H9 (cell line): Measurements from ENCODE around the gene PITRM1. TPM values are rescaled to one million over a fixed set of nuclear protein-coding genes. Genes with fewer than 3 reads are reported as not detected.

Experiments used
- DNase-seq: peaks from one replicate; pipeline ENCODE4 v3.0.0-alpha.2; 2017
- H2AFZ ChIP-seq: one replicate; pipeline ENCODE4 v1.6.1; 2013; ENCODE audit warnings: mild to moderate bottlenecking, low read length, control low read depth, moderate library complexity
- H2AK5ac ChIP-seq: 2 replicates; pipeline ENCODE4 v1.6.1; 2013; ENCODE audit warnings: low read length, control low read depth, mixed read lengths; ENCODE audit not compliant: insufficient read length
- H2BK120ac ChIP-seq: one replicate; pipeline ENCODE4 v1.6.1; 2013; ENCODE audit warnings: low read depth, mild to moderate bottlenecking, low read length, control low read depth, inconsistent platforms; ENCODE audit not compliant: poor library complexity, severe bottlenecking
- H2BK12ac ChIP-seq: 2 replicates; pipeline ENCODE4 v1.6.1; 2013; ENCODE audit warnings: low read length, control low read depth, mixed read lengths, low read depth; ENCODE audit not compliant: insufficient read length
- H2BK15ac ChIP-seq: 2 replicates; pipeline ENCODE4 v1.6.1; 2013; ENCODE audit warnings: low read depth, low read length, control low read depth
- H2BK20ac ChIP-seq: one replicate; pipeline ENCODE4 v1.6.1; 2013; ENCODE audit warnings: low read depth, mild to moderate bottlenecking, low read length, control low read depth, inconsistent platforms; ENCODE audit not compliant: poor library complexity, severe bottlenecking
- H2BK5ac ChIP-seq: 2 replicates; pipeline ENCODE4 v1.6.1; 2013; ENCODE audit warnings: low read length, control low read depth, mixed read lengths; ENCODE audit not compliant: insufficient read length
- H3K14ac ChIP-seq: 2 replicates; pipeline ENCODE4 v1.6.1; 2013; ENCODE audit warnings: low read length, control low read depth; ENCODE audit not compliant: insufficient read depth
- H3K18ac ChIP-seq: 2 replicates; pipeline ENCODE4 v1.6.1; 2013; ENCODE audit warnings: low read depth, mild to moderate bottlenecking, mixed read lengths, low read length, control low read depth; ENCODE audit not compliant: insufficient read length
- H3K23ac ChIP-seq: 2 replicates; pipeline ENCODE4 v1.6.1; 2013; ENCODE audit warnings: low read length, control low read depth, mixed read lengths, low read depth; ENCODE audit not compliant: insufficient read length
- H3K23me2 ChIP-seq: 2 replicates; pipeline ENCODE4 v1.6.1; 2013; ENCODE audit warnings: low read depth, mild to moderate bottlenecking, mixed read lengths, low read length, control low read depth; ENCODE audit not compliant: insufficient read length, poor library complexity, severe bottlenecking
- H3K27ac ChIP-seq: 2 replicates; pipeline ENCODE4 v1.5.1; 2013; ENCODE audit warnings: low read length, control low read depth, mixed read lengths, low read depth; ENCODE audit not compliant: insufficient read length
- H3K27me3 ChIP-seq: 2 replicates; pipeline ENCODE4 v1.6.1; 2013; ENCODE audit warnings: low read length, control low read depth, inconsistent platforms; ENCODE audit not compliant: insufficient read depth
- H3K4ac ChIP-seq: 2 replicates; pipeline ENCODE4 v1.6.1; 2013; ENCODE audit warnings: low read depth, mild to moderate bottlenecking, control low read depth, inconsistent platforms, low read length, moderate library complexity
- H3K4me1 ChIP-seq: 2 replicates; pipeline ENCODE4 v1.6.1; 2013; ENCODE audit warnings: low read length, control low read depth, inconsistent platforms; ENCODE audit not compliant: insufficient read depth
- H3K4me2 ChIP-seq: 2 replicates; pipeline ENCODE4 v1.6.1; 2013; ENCODE audit warnings: low read length, control low read depth, mixed read lengths; ENCODE audit not compliant: insufficient read length, insufficient read depth
- H3K56ac ChIP-seq: 2 replicates; pipeline ENCODE4 v1.6.1; 2013; ENCODE audit warnings: low read depth, mild to moderate bottlenecking, mixed read lengths, low read length, control low read depth; ENCODE audit not compliant: insufficient read length
- H3K79me1 ChIP-seq: 2 replicates; pipeline ENCODE4 v1.6.1; 2013; ENCODE audit warnings: low read depth, mild to moderate bottlenecking, moderate library complexity, low read length, control low read depth, inconsistent platforms; ENCODE audit not compliant: insufficient read depth, poor library complexity, severe bottlenecking
- H3K79me2 ChIP-seq: 2 replicates; pipeline ENCODE4 v1.6.1; 2013; ENCODE audit warnings: low read length, control low read depth, inconsistent platforms; ENCODE audit not compliant: insufficient read depth
- H3K9ac ChIP-seq: 2 replicates; pipeline ENCODE4 v1.6.1; 2013; ENCODE audit warnings: low read length, control low read depth, mixed read lengths; ENCODE audit not compliant: insufficient read length; ENCODE audit errors: extremely low read depth
- H3K9me3 ChIP-seq: one replicate; pipeline ENCODE4 v1.6.1; 2013; ENCODE audit warnings: low read depth, low read length, inconsistent platforms; ENCODE audit not compliant: control insufficient read depth
- H3T11ph ChIP-seq: one replicate; pipeline ENCODE4 v1.6.1; 2013; ENCODE audit warnings: mild to moderate bottlenecking, low read length, control low read depth, inconsistent platforms
- H4K20me1 ChIP-seq: one replicate; pipeline ENCODE4 v1.6.1; 2013; ENCODE audit not compliant: control insufficient read depth, insufficient read length, insufficient read depth
- H4K5ac ChIP-seq: 2 replicates; pipeline ENCODE4 v1.6.1; 2013; ENCODE audit warnings: low read depth, mild to moderate bottlenecking, mixed read lengths, low read length, control low read depth; ENCODE audit not compliant: insufficient read length
- H4K8ac ChIP-seq: replicated peaks from 2 replicates; pipeline ENCODE4 v1.6.1; 2013; ENCODE audit warnings: low read length, control low read depth, mixed read lengths, low read depth; ENCODE audit not compliant: insufficient read length
- H4K91ac ChIP-seq: 2 replicates; pipeline ENCODE4 v1.6.1; 2013; ENCODE audit warnings: low read depth, mild to moderate bottlenecking, moderate library complexity, mixed read lengths, low read length, control low read depth; ENCODE audit not compliant: insufficient read length
- H3K27ac Mint-ChIP-seq, 3 experiments: 2 replicates in 2 of 3; 3 replicates in 1 of 3; pipeline ENCODE4 v1.8.0; 2020 to 2021; ENCODE audit warnings: mixed read lengths in 3 of 3, mild to moderate bottlenecking in 1 of 3, moderate library complexity in 1 of 3
- H3K27me3 Mint-ChIP-seq: 2 replicates; pipeline ENCODE4 v1.8.0; 2021; ENCODE audit warnings: low read depth, mild to moderate bottlenecking, moderate library complexity, mixed read lengths
- H3K36me3 Mint-ChIP-seq, 3 experiments: 2 replicates in 2 of 3; 3 replicates in 1 of 3; pipeline ENCODE4 v1.8.0; 2020 to 2021; ENCODE audit warnings: low read depth in 3 of 3, mixed read lengths in 3 of 3; ENCODE audit not compliant: insufficient read depth in 1 of 3
- H3K4me1 Mint-ChIP-seq, 2 experiments: 2 replicates each; pipeline ENCODE4 v1.8.0; 2020; ENCODE audit warnings: mixed read lengths in 2 of 2
- H3K4me3 Mint-ChIP-seq, 2 experiments: 2 replicates in 1 of 2; 3 replicates in 1 of 2; pipeline ENCODE4 v1.8.0; 2020 to 2021; ENCODE audit warnings: mild to moderate bottlenecking in 2 of 2, mixed read lengths in 2 of 2, moderate library complexity in 1 of 2
- H3K9me3 Mint-ChIP-seq, 2 experiments: 2 replicates in 1 of 2; 3 replicates in 1 of 2; pipeline ENCODE4 v1.8.0; 2020; ENCODE audit warnings: mild to moderate bottlenecking in 2 of 2, mixed read lengths in 2 of 2, moderate library complexity in 1 of 2
- CTCF ChIP-seq: fragments of 200-600 bp; sonication (generic); conservative IDR thresholded peaks from 3 replicates; pipeline ENCODE4 v1.8.0; 2021; ENCODE audit warnings: antibody characterized with exemption, mild to moderate bottlenecking
- WGBS: extraction: QIAGEN DNeasy Blood & Tissue Kit; methylation state at CpG from one replicate; pipeline ENCODE4 v1.1.7; 2013; ENCODE audit warnings: missing lambda C conversion rate, low lambda C conversion rate, mixed read lengths; ENCODE audit not compliant: insufficient read length; ENCODE audit errors: extremely low coverage; 5-methylcytosine and 5-hydroxymethylcytosine counted together
- total RNA-seq: library from RNA; stranded (reverse); gene quantifications from 2 replicates; pipeline ENCODE4 v1.2.1, GENCODE V29; 2021

The PITRM1 gene
- total RNA-seq, 1 experiment from 2014 or later, result 27.8 TPM

GRCh38 chr10:3199488-3199887 lies 26.9 kb upstream of the PITRM1 start:
- Histone ChIP-seq H4K91ac (no peak overlapping the region), H4K20me1 (no peaks in the 10 kb centered on the region), H2BK15ac (no peak overlapping the region), H3T11ph (no peak overlapping the region), H3K9me3 (no peaks in the 10 kb centered on the region), H3K4me2 (no peak overlapping the region), H3K23me2 (no peaks in the 10 kb centered on the region), H3K14ac (no peak overlapping the region), H3K27ac (no peak overlapping the region), H3K4ac (no peak overlapping the region), H3K18ac (no peak overlapping the region), H2AK5ac (no peak overlapping the region), H3K79me1 (no peaks in the 10 kb centered on the region), H2BK120ac (no peak overlapping the region), H2BK20ac (no peak overlapping the region), H3K56ac (no peak overlapping the region), H3K9ac (no peak overlapping the region), H3K23ac (no peak overlapping the region), H2BK12ac (no peak overlapping the region), H2BK5ac (no peak overlapping the region), H3K4me1 (no peaks in the 10 kb centered on the region), H2AFZ (no peak overlapping the region), H3K79me2 (no peaks in the 10 kb centered on the region), H4K5ac (no peak overlapping the region), H4K8ac (no peak overlapping the region), H3K27me3 (no peaks in the 10 kb centered on the region; the same call in none of the 2 replicates)
- WGBS, result no CpG with 5 or more reads among the region's 9 CpGs
- Mint-ChIP-seq H3K27me3 (peaks cover 20% of the 10 kb centered on the region), H3K36me3 (no peaks in the 10 kb centered on the region), H3K9me3 (no peaks in the 10 kb centered on the region), H3K4me1 (peaks cover 18 to 22% of the 10 kb centered on the region in 2 experiments), H3K27ac (no peak overlapping the region; a peak in 2 of 7 replicates), H3K4me3 (no peak overlapping the region)
- TF ChIP-seq CTCF, result no peak
- DNase-seq, result no peak
